Liver (tissue), 3 donors: Measurements from ENCODE around the gene POU2F3.

Experiments
- CTCF ChIP-seq: fragments of 150-350 bp; IDR thresholded peaks from 2 replicates; pipeline ENCODE4 v1.5.1; 2017; ENCODE audit warnings: improper control_type of control experiment, low read depth, low read length; ENCODE audit not compliant: missing input control
- HNF4G ChIP-seq: IDR thresholded peaks from 2 replicates; pipeline ENCODE4 v1.6.1; 2016; ENCODE audit warnings: antibody characterized with exemption
- MAX ChIP-seq: IDR thresholded peaks from 2 replicates; pipeline ENCODE4 v1.6.1; 2016; ENCODE audit warnings: antibody characterized with exemption
- RAD21 ChIP-seq, 2 donors: IDR thresholded peaks; 2 replicates each; pipeline ENCODE4 v1.6.1; 2016; ENCODE audit warnings: antibody characterized with exemption in 2 of 2, mild to moderate bottlenecking in 2 of 2
- RXRA ChIP-seq, 2 donors: IDR thresholded peaks; 2 replicates each; pipeline ENCODE4 v1.6.1; 2017 to 2018; ENCODE audit warnings: antibody characterized with exemption in 2 of 2, mild to moderate bottlenecking in 1 of 2
- SP1 ChIP-seq: IDR thresholded peaks from 2 replicates; pipeline ENCODE4 v1.6.1; 2018; ENCODE audit warnings: antibody characterized with exemption, mild to moderate bottlenecking
- donor health status: healthy.
- donor health status: healthy.

DNA sequence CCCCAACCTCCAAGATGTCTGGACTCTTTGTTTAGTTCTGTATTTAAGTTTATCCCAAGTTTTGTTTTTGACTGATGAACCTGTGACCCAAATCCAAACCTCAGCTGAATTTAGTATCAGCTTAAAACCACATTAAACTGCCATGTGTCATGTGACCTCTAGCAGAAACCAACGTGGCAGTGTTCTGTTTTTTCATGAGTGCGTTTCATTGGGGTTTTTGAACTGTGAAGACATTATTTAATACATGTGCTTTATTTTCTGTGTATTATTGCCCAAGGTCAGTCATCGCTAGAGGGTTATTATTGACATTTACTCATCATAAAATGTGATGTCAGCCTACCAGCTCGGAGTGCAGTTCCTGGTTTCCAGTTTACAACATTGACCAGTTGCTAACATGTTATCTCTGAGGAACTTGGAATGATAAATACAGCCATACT is 86.9 kb downstream of the POU2F3 start:
- TF ChIP-seq CTCF (no peak), RAD21 (IDR thresholded peaks at IDR 0.05) (no peak), HNF4G (no peak), MAX (no peak), RXRA (IDR thresholded peaks at IDR 0.05) (no peak), SP1 (no peak)
